Panc1 (cell line): ENCODE data around the gene DAD1. TPM values are rescaled to one million over a fixed set of nuclear protein-coding genes. Genes with fewer than 3 reads are reported as not detected.
"Not testable (repeated sequence)": the region's sequence is repeated elsewhere in the genome, so short reads cannot be mapped to it uniquely, and the experiment has no call there.

Experiments used
- ATAC-seq: fragments of 200-7000 bp; cut with Tn5 transposase; 2 replicates; pipeline ENCODE4 v1.9.1; 2020; ENCODE audit warnings: mild to moderate bottlenecking, moderate library complexity
- BruUV-seq: library from RNA; stranded (reverse); fragments of 400-500 nt; replicated peaks from 2 replicates; lab custom pipeline; 2021; lab: Mats Ljungman, UMichigan
- CTCF ChIA-PET: fragments of 300-600 bp; sonication (Branson Sonifier 250); formaldehyde crosslinking; loops from one replicate; lab custom pipeline; 2022; ENCODE audit warnings: antibody characterized with exemption; lab: Charles Lee
- POLR2A ChIA-PET: fragments of 300-600 bp; sonication (Branson Sonifier 250); formaldehyde crosslinking; loops from one replicate; lab custom pipeline; 2022; ENCODE audit warnings: antibody characterized with exemption; lab: Charles Lee
- DNase-seq: peaks from one replicate; pipeline ENCODE4 v3.0.0-alpha.2; 2010; ENCODE audit warnings: low read depth, low spot score
- H3K27ac ChIP-seq: 2 replicates; pipeline ENCODE4 v1.5.1; 2011; ENCODE audit warnings: mild to moderate bottlenecking, low read length, inconsistent platforms
- H3K27me3 ChIP-seq: fragments of 200-500 bp; sonication (Bioruptor generic); 2 replicates; pipeline ENCODE4 v1.6.0; 2014; ENCODE audit warnings: low read length, inconsistent platforms; ENCODE audit not compliant: control insufficient read depth, insufficient read depth
- H3K36me3 ChIP-seq: fragments of 200-500 bp; sonication (Bioruptor generic); 2 replicates; pipeline ENCODE4 v1.5.1; 2014; ENCODE audit warnings: inconsistent platforms, mild to moderate bottlenecking, low read length, moderate library complexity; ENCODE audit not compliant: control insufficient read depth, insufficient read depth
- H3K4me1 ChIP-seq: 2 replicates; pipeline ENCODE4 v1.5.1; 2011; ENCODE audit warnings: inconsistent platforms, mild to moderate bottlenecking, low read length, moderate library complexity; ENCODE audit not compliant: control insufficient read depth, insufficient read depth
- H3K4me3 ChIP-seq, 2 experiments: 2 replicates each; pipeline ENCODE4 v1.5.1; 2011 to 2012; ENCODE audit warnings: low read depth in 2 of 2, low read length in 2 of 2, mild to moderate bottlenecking in 2 of 2, inconsistent platforms in 1 of 2, moderate library complexity in 1 of 2
- H3K9me3 ChIP-seq: fragments of 200-500 bp; sonication (Bioruptor generic); 2 replicates; pipeline ENCODE4 v1.5.1; 2014; ENCODE audit warnings: low read depth, mild to moderate bottlenecking, inconsistent platforms, low read length, moderate library complexity; ENCODE audit not compliant: control insufficient read depth, insufficient read depth
- CTCF ChIP-seq: fragments of 450-650 bp; IDR thresholded peaks from 2 replicates; pipeline ENCODE4 v1.5.1; 2017; ENCODE audit warnings: mild to moderate bottlenecking
- POLR2AphosphoS5 ChIP-seq: IDR thresholded peaks from 2 replicates; pipeline ENCODE4 v1.6.1; 2012; ENCODE audit warnings: mild to moderate bottlenecking, low read depth, low read length, moderate library complexity
- SIN3A ChIP-seq: IDR thresholded peaks from 2 replicates; pipeline ENCODE4 v1.6.1; 2012; ENCODE audit warnings: low read depth, mild to moderate bottlenecking, low read length, moderate library complexity, borderline replicate concordance; ENCODE audit not compliant: insufficient read depth
- TCF7L2 ChIP-seq: IDR thresholded peaks from 2 replicates; pipeline ENCODE4 v1.6.1; 2011; ENCODE audit warnings: mild to moderate bottlenecking, low read depth, low read length, inconsistent platforms
- in situ Hi-C: cut with HindIII; loops from 2 replicates; pipeline ENCODE4 v1.10.0; 2016; ENCODE audit warnings: low sequenced_read_pairs, low pct_unique_long_range_greater_than_20kb
- intact Hi-C: fragments of 100-400 bp; cut with micrococcal nuclease; formaldehyde crosslinking; loops from one replicate; pipeline ENCODE4 v1.10.0; 2022; ENCODE audit not compliant: unreplicated experiment
- total RNA-seq: library from RNA; stranded (reverse); gene quantifications from one replicate; pipeline ENCODE4 v1.2.1, GENCODE V29; 2021; ENCODE audit not compliant: unreplicated experiment
- TF ChIP-seq, protein P1 (sequence below), 2 experiments: IDR thresholded peaks; 2 replicates each; pipeline ENCODE4 v1.6.1; 2011 to 2012; ENCODE audit warnings: low read depth in 2 of 2, control low read depth in 1 of 2, low read length in 1 of 2, mild to moderate bottlenecking in 1 of 2, moderate library complexity in 1 of 2; ENCODE audit not compliant: insufficient read depth in 1 of 2

DAD1 gene
- total RNA-seq, 1 experiment from 2014 or later = 163 TPM

DNA sequence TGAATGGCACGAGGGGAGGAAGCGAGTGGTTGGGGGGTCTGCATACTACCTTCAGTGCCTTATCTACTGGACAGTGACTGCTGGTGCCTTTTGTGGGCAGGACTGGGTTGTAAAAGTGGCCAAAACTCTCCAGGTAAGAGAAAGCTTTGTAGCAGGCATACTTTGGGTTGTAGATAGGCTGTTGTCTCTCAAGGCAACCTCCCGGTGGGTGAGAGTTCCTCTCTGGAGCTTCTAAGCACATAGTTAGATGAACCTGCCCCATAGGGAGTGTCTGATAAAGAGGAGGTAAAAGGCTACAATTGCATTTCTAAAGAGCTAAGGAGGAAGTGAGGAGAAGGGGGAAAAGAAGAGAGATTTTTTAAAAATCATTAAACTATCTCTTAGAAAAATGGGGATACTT, 4.2 kb upstream of the DAD1 start:
- no peak for DNase-seq
- Histone ChIP-seq H3K27me3 (no peaks in the 10 kb centered on the region; the same call in 1 of the 2 replicates), H3K36me3 (no peaks in the 10 kb centered on the region; the same call in 1 of the 2 replicates), H3K27ac (no peak overlapping the region), H3K4me1 (peaks cover under 1% of the 10 kb centered on the region; the same call in 1 of the 2 replicates), H3K9me3 (no peaks in the 10 kb centered on the region), H3K4me3 (no peak overlapping the region)
- BruUV-seq = no TSS peak
- in situ Hi-C loops = no loop called here
- intact Hi-C loops = no loop called here
- TF ChIP-seq, protein P1, sequence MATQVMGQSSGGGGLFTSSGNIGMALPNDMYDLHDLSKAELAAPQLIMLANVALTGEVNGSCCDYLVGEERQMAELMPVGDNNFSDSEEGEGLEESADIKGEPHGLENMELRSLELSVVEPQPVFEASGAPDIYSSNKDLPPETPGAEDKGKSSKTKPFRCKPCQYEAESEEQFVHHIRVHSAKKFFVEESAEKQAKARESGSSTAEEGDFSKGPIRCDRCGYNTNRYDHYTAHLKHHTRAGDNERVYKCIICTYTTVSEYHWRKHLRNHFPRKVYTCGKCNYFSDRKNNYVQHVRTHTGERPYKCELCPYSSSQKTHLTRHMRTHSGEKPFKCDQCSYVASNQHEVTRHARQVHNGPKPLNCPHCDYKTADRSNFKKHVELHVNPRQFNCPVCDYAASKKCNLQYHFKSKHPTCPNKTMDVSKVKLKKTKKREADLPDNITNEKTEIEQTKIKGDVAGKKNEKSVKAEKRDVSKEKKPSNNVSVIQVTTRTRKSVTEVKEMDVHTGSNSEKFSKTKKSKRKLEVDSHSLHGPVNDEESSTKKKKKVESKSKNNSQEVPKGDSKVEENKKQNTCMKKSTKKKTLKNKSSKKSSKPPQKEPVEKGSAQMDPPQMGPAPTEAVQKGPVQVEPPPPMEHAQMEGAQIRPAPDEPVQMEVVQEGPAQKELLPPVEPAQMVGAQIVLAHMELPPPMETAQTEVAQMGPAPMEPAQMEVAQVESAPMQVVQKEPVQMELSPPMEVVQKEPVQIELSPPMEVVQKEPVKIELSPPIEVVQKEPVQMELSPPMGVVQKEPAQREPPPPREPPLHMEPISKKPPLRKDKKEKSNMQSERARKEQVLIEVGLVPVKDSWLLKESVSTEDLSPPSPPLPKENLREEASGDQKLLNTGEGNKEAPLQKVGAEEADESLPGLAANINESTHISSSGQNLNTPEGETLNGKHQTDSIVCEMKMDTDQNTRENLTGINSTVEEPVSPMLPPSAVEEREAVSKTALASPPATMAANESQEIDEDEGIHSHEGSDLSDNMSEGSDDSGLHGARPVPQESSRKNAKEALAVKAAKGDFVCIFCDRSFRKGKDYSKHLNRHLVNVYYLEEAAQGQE (IDR thresholded peaks at IDR 0.05; ENCODE audit: insufficient read depth in 1 of 2, low read depth in 2 of 2, low read length in 1 of 2) = no peak
- TF ChIP-seq CTCF = no peak
- no peak for TF ChIP-seq POLR2AphosphoS5
- no peak for TF ChIP-seq TCF7L2
- TF ChIP-seq SIN3A = no peak
- CTCF ChIA-PET = no interaction called here
- ATAC-seq = no peak
- POLR2A ChIA-PET = interaction anchor here (1.3 kb wide), 1 partner anchor 173 kb away, joined by 5 read pairs; the partner anchor contains the start of gene OXA1L

GRCh38 chr14:22588526-22589095, 413 bp downstream of the DAD1 start:
- Histone ChIP-seq H3K9me3 (no peaks in the 10 kb centered on the region), H3K27me3 (no peaks in the 10 kb centered on the region; the same call in 1 of the 2 replicates), H3K4me3 (peak overlapping the region; percentile 91 to 98), H3K36me3 (no peaks in the 10 kb centered on the region; the same call in 1 of the 2 replicates), H3K4me1 (peaks cover 4% of the 10 kb centered on the region), H3K27ac (peak overlapping the region; percentile 96)
- ChIA-PET POLR2A (interaction anchor here (0.6 to 1.9 kb wide), 3 partner anchors 11 to 250 kb away, joined by 3 to 14 read pairs (median 3); partner anchors contain the start of gene ABHD4), CTCF (no interaction called here)
- DNase-seq (no peak), ATAC-seq (no peak)
- intact Hi-C loops (no loop called here), in situ Hi-C loops (no loop called here)
- TF ChIP-seq CTCF (no peak), POLR2AphosphoS5 (no peak), SIN3A (no peak)
- BruUV-seq = no TSS peak

DNA sequence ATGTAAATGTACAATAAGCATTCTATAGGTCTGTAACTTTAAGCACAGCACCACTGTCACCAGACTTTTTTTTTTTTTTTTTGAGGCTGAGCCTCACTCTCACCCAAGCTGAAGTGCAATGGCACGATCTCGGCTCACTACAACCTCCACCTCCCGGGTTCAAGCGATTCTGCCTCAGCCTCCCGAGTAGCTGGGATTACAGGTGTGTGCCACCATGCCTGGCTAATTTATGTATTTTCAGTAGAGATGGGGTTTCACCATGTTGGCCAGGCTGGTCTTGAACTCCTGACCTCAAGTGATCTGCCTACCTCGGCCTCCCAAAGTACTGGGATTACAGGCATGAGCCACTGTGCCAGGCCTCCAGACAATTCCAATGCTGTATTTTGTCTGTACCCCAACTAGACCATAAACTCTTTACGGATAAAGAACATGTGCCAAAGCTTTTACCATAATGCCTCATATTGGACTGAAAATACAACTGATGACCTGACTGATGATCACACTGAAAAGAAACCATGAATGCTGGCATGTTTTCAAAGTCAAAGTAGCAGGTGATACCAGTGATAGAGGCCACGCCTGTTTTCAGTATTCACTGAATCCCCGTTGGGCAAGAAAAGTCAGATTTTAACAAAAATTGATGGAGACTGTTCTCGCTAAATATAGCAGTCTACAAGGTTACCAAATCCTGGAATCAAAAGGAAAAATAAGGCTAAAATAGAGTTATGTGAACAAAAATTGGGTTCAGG, 1.2 kb downstream of the DAD1 start:
- CTCF ChIA-PET, intact Hi-C loops, BruUV-seq, H3K4me1 ChIP-seq, in situ Hi-C loops, H3K9me3 ChIP-seq, H3K27me3 ChIP-seq, ATAC-seq, H3K36me3 ChIP-seq, DNase-seq: not testable (repeated sequence)
- Histone ChIP-seq H3K4me3 (peak overlapping the region; percentile 91 to 98), H3K27ac (peak overlapping the region; percentile 96)
- POLR2A ChIA-PET = interaction anchor here (0.7 to 1.0 kb wide), 2 partner anchors 251 to 321 kb away, joined by 3 to 7 read pairs; no protein-coding TSS in a partner anchor
